Measurements from ENCODE around the gene FAM111A. TPM values are rescaled to one million over a fixed set of nuclear protein-coding genes. Genes with fewer than 3 reads are reported as not detected.

The FAM111A gene
- total and polyA plus RNA-seq, 2 donors (not counting 3 experiments of a cell fraction or from before 2014, with no cell fraction given): 20.1 to 57.4 TPM

- H3K36me3 ChIP-seq (ENCODE audit: control insufficient read depth in 2 of 2, extremely low read depth in 1 of 2, insufficient read depth in 2 of 2, low read length in 2 of 2): no peaks in the 10 kb centered on the region
- no peaks in the 10 kb centered on the region for H3K9me1 ChIP-seq (replicated peaks; ENCODE audit: control insufficient read depth, extremely low read depth, insufficient read depth, low read length)
- dilution Hi-C loops (cut with MboI; ENCODE audit: extremely low pct_ligation_motif_present, low sequenced_read_pairs) (no loop called here), intact Hi-C loops (cut with micrococcal nuclease) (no loop called here)
- no peaks in the 10 kb centered on the region for H3K4me1 ChIP-seq (ENCODE audit: control insufficient read depth, extremely low read depth, insufficient read depth, low read length)
- H3K4me3 ChIP-seq (replicated peaks in 1 of 3; ENCODE audit: insufficient read depth in 1 of 3, low read depth in 1 of 3, low read length in 3 of 3): no peak overlapping the region
- no peak overlapping the region for H3K9ac ChIP-seq (replicated peaks; ENCODE audit: extremely low read depth, insufficient read depth, low read length)
- no peak for TF ChIP-seq FOS (IDR thresholded peaks at IDR 0.05; ENCODE audit: borderline replicate concordance, insufficient read depth, low read length)
- no peak for TF ChIP-seq POLR2A (IDR thresholded peaks at IDR 0.05; ENCODE audit: low read depth, low read length)
- no peak for TF ChIP-seq JUN (IDR thresholded peaks at IDR 0.05; ENCODE audit: borderline replicate concordance, insufficient read depth, insufficient read length, low read depth)
- no peak for TF ChIP-seq MAX (IDR thresholded peaks at IDR 0.05; ENCODE audit: insufficient read depth, insufficient read length)
- no peak for TF ChIP-seq CTCF (IDR thresholded peaks at IDR 0.05; ENCODE audit: extremely low read depth in 1 of 2, insufficient read depth in 1 of 2, low read depth in 1 of 2, low read length in 2 of 2)
- no peak for TF ChIP-seq MYC (IDR thresholded peaks at IDR 0.05; ENCODE audit: low read depth, low read length)
- no peak for TF ChIP-seq EZH2 (IDR thresholded peaks at IDR 0.05; ENCODE audit: borderline replicate concordance, low read depth, low read length, severe bottlenecking)
- TF ChIP-seq GATA2 (IDR thresholded peaks at IDR 0.05; ENCODE audit: insufficient read depth, insufficient read length, low read depth, low read length): no peak
- TF ChIP-seq POLR2AphosphoS5 (IDR thresholded peaks at IDR 0.05; ENCODE audit: insufficient read depth, low read depth, low read length): no peak
- DNase-seq (ENCODE audit: low read depth, low spot score): no peak
- ChIA-PET POLR2A (no interaction called here), CTCF (interaction anchor here (7.5 kb wide), 1 partner anchor 30 kb away, joined by 143 read pairs; the partner anchor contains the start of gene DTX4)
- H4K20me1 ChIP-seq (replicated peaks; ENCODE audit: control insufficient read depth, extremely low read depth, insufficient read depth, low read length): no peaks in the 10 kb centered on the region
- no TSS peak for BruUV-seq (replicated peaks)
- H3K27me3 ChIP-seq (ENCODE audit: control insufficient read depth in 2 of 2, insufficient read depth in 2 of 2, low read length in 2 of 2): peaks cover 0 to 3% of the 10 kb centered on the region in 2 experiments
- H2AFZ ChIP-seq (ENCODE audit: low read depth, low read length): no peak overlapping the region
- H3K4me2 ChIP-seq (ENCODE audit: insufficient read depth, low read length): no peak overlapping the region
- H3K27ac ChIP-seq (ENCODE audit: insufficient read depth, low read depth, low read length): no peak overlapping the region
- FAIRE-seq: no peak
- H3K9me3 ChIP-seq (replicated peaks; ENCODE audit: control insufficient read depth, insufficient read depth, low read length): no peaks in the 10 kb centered on the region
- H3K79me2 ChIP-seq (ENCODE audit: control insufficient read depth, insufficient read depth, low read length): no peaks in the 10 kb centered on the region
These were observed 57.7 kb downstream of the FAM111A start for GRCh38 chr11:59200423-59200746.

All from endothelial cell of umbilical vein (primary cell).